SK-N-MC (cell line): ENCODE measurements around the gene ZNF202.

Experiments used
- DNase-seq: peaks from one replicate; pipeline ENCODE4 v3.0.0-alpha.2; 2011; ENCODE audit warnings: low read depth, low spot score
- H3K27ac ChIP-seq: fragments of 200-600 bp; sonication (generic); 2 replicates; pipeline ENCODE4 v1.5.1; 2016; ENCODE audit warnings: mixed run types
- H3K36me3 ChIP-seq: fragments of 200-600 bp; sonication (generic); 2 replicates; pipeline ENCODE4 v1.6.1; 2017; ENCODE audit warnings: antibody characterized with exemption, low read length, mixed read lengths; ENCODE audit not compliant: insufficient read depth
- H3K4me3 ChIP-seq: fragments of 200-600 bp; sonication (generic); 2 replicates; pipeline ENCODE4 v1.5.1; 2016
- H3K9ac ChIP-seq: fragments of 200-600 bp; sonication (generic); 2 replicates; pipeline ENCODE4 v1.8.0; 2017; ENCODE audit warnings: mixed run types, mixed read lengths; ENCODE audit not compliant: insufficient read length
- H3K9me3 ChIP-seq: fragments of 200-600 bp; sonication (generic); 2 replicates; pipeline ENCODE4 v1.6.1; 2017; ENCODE audit warnings: low read depth, mild to moderate bottlenecking, antibody characterized with exemption, low read length, moderate library complexity, mixed read lengths
- EZH2 ChIP-seq: fragments of 200-600 bp; sonication (generic); IDR thresholded peaks from one replicate; pipeline ENCODE4 v1.6.1; 2017; ENCODE audit warnings: antibody characterized with exemption
- FOXP2 ChIP-seq: optimal IDR thresholded peaks from 2 replicates; pipeline ENCODE3; 2011; ENCODE audit warnings: mild to moderate bottlenecking, moderate library complexity; ENCODE audit not compliant: insufficient read depth; ENCODE audit errors: extremely low read length, control extremely low read depth
- POLR2AphosphoS5 ChIP-seq: IDR thresholded peaks from 2 replicates; pipeline ENCODE4 v1.6.1; 2012; ENCODE audit warnings: mild to moderate bottlenecking, low read depth, low read length, borderline replicate concordance

Gene ZNF202

DNA sequence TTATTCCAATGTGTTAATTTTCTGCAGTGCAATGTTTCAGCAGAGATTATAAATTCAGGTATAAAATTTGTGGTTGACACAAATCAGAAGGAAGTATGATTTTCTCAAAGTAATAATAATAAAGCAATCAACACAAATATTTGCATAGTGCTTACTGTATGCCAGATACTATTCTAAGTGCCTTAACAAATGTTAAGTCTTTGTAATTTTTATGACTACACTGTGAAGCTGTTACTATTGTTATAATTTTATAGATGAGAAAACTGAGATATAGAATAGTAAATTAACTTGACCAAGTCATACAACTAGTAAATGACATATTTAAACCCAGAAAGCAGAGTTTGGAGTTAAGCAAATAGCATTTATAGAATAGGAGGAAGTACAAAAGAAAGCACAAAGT lies 29.3 kb upstream of the ZNF202 start:
- Histone ChIP-seq H3K9ac (no peak overlapping the region), H3K9me3 (no peaks in the 10 kb centered on the region), H3K27ac (no peak overlapping the region), H3K36me3 (no peaks in the 10 kb centered on the region), H3K4me3 (no peak overlapping the region)
- no peak for DNase-seq
- no peak for TF ChIP-seq EZH2
- no peak for TF ChIP-seq FOXP2
- TF ChIP-seq POLR2AphosphoS5 = no peak

- no peak for DNase-seq
- Histone ChIP-seq H3K9me3 (no peaks in the 10 kb centered on the region), H3K4me3 (no peak overlapping the region), H3K27ac (no peak overlapping the region), H3K9ac (no peak overlapping the region), H3K36me3 (no peaks in the 10 kb centered on the region)
- TF ChIP-seq FOXP2 (no peak), POLR2AphosphoS5 (no peak), EZH2 (no peak)
Observed at GRCh38 chr11:123765601-123766000, 24.1 kb upstream of the ZNF202 start.

- no peak overlapping the region for H3K27ac ChIP-seq
Observed at GRCh38 chr11:123762422-123762821, 21.0 kb upstream of the ZNF202 start.

DNA sequence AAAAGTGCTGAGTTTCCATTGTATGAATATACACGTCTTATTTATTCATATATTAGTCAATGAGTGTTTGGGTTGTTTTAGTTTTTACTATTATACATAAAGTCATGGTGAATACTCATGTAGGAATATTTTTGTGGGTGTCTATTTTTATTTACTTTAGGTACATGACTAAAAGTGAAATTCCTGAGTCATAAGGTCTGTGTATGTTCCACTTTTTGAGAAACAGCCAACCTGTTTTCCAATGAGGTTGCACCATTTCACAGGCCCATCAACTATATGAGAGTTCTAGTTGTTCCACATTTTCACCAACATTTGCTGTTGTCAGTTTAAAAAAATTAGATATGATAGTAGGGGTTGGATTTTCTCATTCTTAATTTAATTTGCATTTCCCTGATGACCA lies 19.4 kb upstream of the ZNF202 start:
- Histone ChIP-seq H3K9ac (no peak overlapping the region), H3K27ac (no peak overlapping the region), H3K36me3 (no peaks in the 10 kb centered on the region), H3K9me3 (no peaks in the 10 kb centered on the region), H3K4me3 (no peak overlapping the region)
- no peak for TF ChIP-seq FOXP2
- TF ChIP-seq EZH2 = no peak
- no peak for TF ChIP-seq POLR2AphosphoS5
- DNase-seq = no peak

More at GRCh38 chr11:123762422-123762821, 21.0 kb upstream of the ZNF202 start:
- DNase-seq = no peak
- Histone ChIP-seq H3K4me3 (no peak overlapping the region), H3K36me3 (no peaks in the 10 kb centered on the region), H3K9me3 (no peaks in the 10 kb centered on the region), H3K9ac (no peak overlapping the region)
- no peak for TF ChIP-seq FOXP2
- TF ChIP-seq EZH2 = no peak
- no peak for TF ChIP-seq POLR2AphosphoS5

GRCh38 chr11:123757976-123758375 lies 16.5 kb upstream of the ZNF202 start:
- no peak for DNase-seq
- Histone ChIP-seq H3K36me3 (no peaks in the 10 kb centered on the region), H3K9ac (no peak overlapping the region), H3K4me3 (no peak overlapping the region), H3K27ac (no peak overlapping the region), H3K9me3 (no peaks in the 10 kb centered on the region)
- TF ChIP-seq POLR2AphosphoS5 = no peak
- no peak for TF ChIP-seq EZH2
- TF ChIP-seq FOXP2 = no peak

GRCh38 chr11:123755813-123756212 lies 14.4 kb upstream of the ZNF202 start:
- Histone ChIP-seq H3K36me3 (no peaks in the 10 kb centered on the region), H3K4me3 (no peak overlapping the region), H3K27ac (no peak overlapping the region), H3K9ac (no peak overlapping the region), H3K9me3 (no peaks in the 10 kb centered on the region)
- TF ChIP-seq EZH2 (no peak), FOXP2 (no peak), POLR2AphosphoS5 (no peak)
- DNase-seq = no peak

DNA sequence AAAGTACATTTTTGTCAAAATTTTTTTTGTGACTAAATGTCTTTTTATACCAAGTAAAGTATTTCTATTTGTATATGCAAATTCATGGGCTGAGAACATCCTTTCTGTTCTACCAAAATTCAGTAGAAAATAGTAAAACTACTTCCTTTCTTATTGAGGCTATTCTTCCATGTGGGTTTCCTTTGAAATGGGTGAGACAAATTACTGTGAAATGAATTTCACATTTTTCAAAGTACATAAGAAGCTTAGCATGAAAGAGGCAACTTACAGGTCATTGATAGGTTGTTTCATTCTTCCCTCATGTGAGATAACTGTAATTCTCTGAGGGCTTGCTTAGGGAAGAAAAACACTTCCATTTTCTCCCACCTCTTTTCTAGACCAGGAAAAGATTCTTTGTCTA lies 13.9 kb upstream of the ZNF202 start:
- no peak overlapping the region for H3K27ac ChIP-seq
- no peak overlapping the region for H3K9ac ChIP-seq
- H3K36me3 ChIP-seq = no peaks in the 10 kb centered on the region
- no peak for DNase-seq
- TF ChIP-seq EZH2 = no peak
- no peak for TF ChIP-seq POLR2AphosphoS5
- no peak for TF ChIP-seq FOXP2
- no peak overlapping the region for H3K4me3 ChIP-seq
- H3K9me3 ChIP-seq = no peaks in the 10 kb centered on the region

DNA sequence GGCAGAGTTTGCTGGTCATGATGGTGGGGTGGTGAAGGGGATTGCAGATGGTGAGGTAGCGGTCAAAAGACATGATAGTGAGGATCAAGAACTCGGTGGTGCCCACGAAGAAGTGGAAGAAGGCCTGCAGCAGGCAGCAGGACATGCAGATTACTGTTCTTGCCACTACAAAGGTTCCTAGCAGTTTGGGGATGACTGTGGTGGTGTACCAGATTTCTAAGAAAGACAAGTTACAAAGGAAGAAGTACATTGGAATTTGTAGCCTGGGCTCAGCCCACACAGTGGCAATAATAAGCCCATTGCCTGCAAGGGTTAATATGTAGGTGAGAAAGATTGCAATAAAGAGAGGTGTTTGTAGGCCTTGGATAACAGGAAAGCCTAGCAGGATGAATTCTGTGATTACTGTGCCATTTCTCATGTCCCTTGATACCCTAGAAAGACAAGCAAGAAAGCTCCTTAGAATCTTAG lies 12.7 kb upstream of the ZNF202 start, which contains the start of gene OR6X1:
TSS of gene OR6X1 (minus strand) at position 418 of the 468 bp plus-strand sequence. CDS start at position 418, 0 bp downstream.
- no peaks in the 10 kb centered on the region for H3K9me3 ChIP-seq
- no peak within 1 kb of the TSS for H3K9ac ChIP-seq
- no peaks in the 10 kb centered on the region for H3K36me3 ChIP-seq
- H3K27ac ChIP-seq = no peak within 1 kb of the TSS
- H3K4me3 ChIP-seq = no peak within 1 kb of the TSS
- no peak for DNase-seq
- TF ChIP-seq POLR2AphosphoS5 = no peak
- no peak for TF ChIP-seq EZH2
- TF ChIP-seq FOXP2 = no peak

DNA sequence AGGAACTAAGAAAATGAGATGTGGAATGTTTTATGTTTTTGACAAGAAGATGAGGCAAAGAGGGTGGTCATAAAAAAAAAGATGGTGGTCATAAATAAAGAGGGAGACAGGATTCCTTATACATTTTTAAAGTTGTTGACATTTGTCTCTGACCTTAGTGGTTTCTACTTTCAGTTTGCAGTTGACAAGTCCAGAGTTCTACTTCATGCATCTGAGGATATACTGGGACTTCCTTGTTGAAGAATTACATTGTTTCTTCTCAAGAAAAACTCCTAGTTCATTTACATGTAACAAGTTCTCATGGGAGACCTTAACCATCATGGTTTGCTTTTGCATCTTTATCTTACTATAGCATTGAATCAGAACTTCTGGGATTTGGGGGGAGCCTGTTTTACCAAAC lies 11.7 kb upstream of the ZNF202 start:
- Histone ChIP-seq H3K27ac (no peak overlapping the region), H3K4me3 (no peak overlapping the region), H3K36me3 (no peaks in the 10 kb centered on the region), H3K9me3 (no peaks in the 10 kb centered on the region), H3K9ac (no peak overlapping the region)
- DNase-seq = no peak
- no peak for TF ChIP-seq FOXP2
- TF ChIP-seq POLR2AphosphoS5 = no peak
- TF ChIP-seq EZH2 = no peak
